H7 (cell line): ENCODE measurements around the gene THSD4. TPM values are rescaled to one million over a fixed set of nuclear protein-coding genes. Genes with fewer than 3 reads are reported as not detected.

Source experiments
- DNase-seq: peaks from one replicate; pipeline ENCODE4 v3.0.0; 2012
- H3K27me3 ChIP-seq: 2 replicates; pipeline ENCODE4 v1.6.0; 2011; ENCODE audit warnings: mild to moderate bottlenecking, low read length; ENCODE audit not compliant: control insufficient read depth, insufficient read depth
- H3K36me3 ChIP-seq: replicated peaks from 2 replicates; pipeline ENCODE4 v1.5.1; 2011; ENCODE audit warnings: low read length; ENCODE audit not compliant: control insufficient read depth, insufficient read depth
- H3K4me3 ChIP-seq: 2 replicates; pipeline ENCODE4 v1.5.1; 2011; ENCODE audit warnings: low read depth, mild to moderate bottlenecking, control low read depth, low read length, moderate library complexity; ENCODE audit not compliant: insufficient read depth
- total RNA-seq: library from RNA; depleted of rRNA; stranded (reverse); fragments of >200 nt; shearing (Covaris generic); gene quantifications from 2 replicates; pipeline ENCODE4 v1.2.3, GENCODE V29; 2014

The THSD4 gene
- total RNA-seq, 1 experiment from 2014 or later = 3.9 TPM

- peak; percentile 24 for DNase-seq
- no peaks in the 10 kb centered on the region for H3K27me3 ChIP-seq
- H3K36me3 ChIP-seq = no peaks in the 10 kb centered on the region
These were observed 325.3 kb downstream of the THSD4 start for GRCh38 chr15:71440489-71441110.

GRCh38 chr15:71443538-71443937 lies 328.3 kb downstream of the THSD4 start:
- DNase-seq = peak; percentile 42
- Histone ChIP-seq H3K27me3 (no peaks in the 10 kb centered on the region), H3K4me3 (no peak overlapping the region), H3K36me3 (no peaks in the 10 kb centered on the region)

More at GRCh38 chr15:71440489-71441110, 325.3 kb downstream of the THSD4 start:
- H3K4me3 ChIP-seq = no peak overlapping the region

GRCh38 chr15:71444032-71444810 lies 328.9 kb downstream of the THSD4 start:
- no peak for DNase-seq
- no peak overlapping the region for H3K4me3 ChIP-seq
- H3K27me3 ChIP-seq = no peaks in the 10 kb centered on the region
- no peaks in the 10 kb centered on the region for H3K36me3 ChIP-seq

GRCh38 chr15:71444866-71445590 lies 329.8 kb downstream of the THSD4 start:
- DNase-seq = no peak
- H3K27me3 ChIP-seq = no peaks in the 10 kb centered on the region
- no peak overlapping the region for H3K4me3 ChIP-seq
- no peaks in the 10 kb centered on the region for H3K36me3 ChIP-seq

GRCh38 chr15:71447328-71448250 lies 332.3 kb downstream of the THSD4 start:
- Histone ChIP-seq H3K36me3 (no peaks in the 10 kb centered on the region), H3K4me3 (no peak overlapping the region), H3K27me3 (no peaks in the 10 kb centered on the region)
- DNase-seq = no peak

GRCh38 chr15:71448688-71449114 lies 333.4 kb downstream of the THSD4 start:
- H3K36me3 ChIP-seq = no peaks in the 10 kb centered on the region
- DNase-seq = peak; percentile 43

GRCh38 chr15:71449363-71449762 lies 334.1 kb downstream of the THSD4 start:
- no peaks in the 10 kb centered on the region for H3K36me3 ChIP-seq
- DNase-seq = no peak
- H3K27me3 ChIP-seq = no peaks in the 10 kb centered on the region
- no peak overlapping the region for H3K4me3 ChIP-seq

More at GRCh38 chr15:71448688-71449114, 333.4 kb downstream of the THSD4 start:
- H3K4me3 ChIP-seq = no peak overlapping the region
- H3K27me3 ChIP-seq = no peaks in the 10 kb centered on the region

GRCh38 chr15:71449956-71450355 lies 334.7 kb downstream of the THSD4 start:
- H3K27me3 ChIP-seq = no peaks in the 10 kb centered on the region
- no peak overlapping the region for H3K4me3 ChIP-seq
- no peaks in the 10 kb centered on the region for H3K36me3 ChIP-seq
- no peak for DNase-seq

- H3K4me3 ChIP-seq = no peak overlapping the region
- no peaks in the 10 kb centered on the region for H3K36me3 ChIP-seq
- H3K27me3 ChIP-seq = no peaks in the 10 kb centered on the region
- no peak for DNase-seq
These were observed 335.9 kb downstream of the THSD4 start for GRCh38 chr15:71451130-71451529.

- no peak for DNase-seq
- no peaks in the 10 kb centered on the region for H3K27me3 ChIP-seq
- no peaks in the 10 kb centered on the region for H3K36me3 ChIP-seq
- H3K4me3 ChIP-seq = no peak overlapping the region
These were observed 337.6 kb downstream of the THSD4 start for GRCh38 chr15:71452893-71453292.

GRCh38 chr15:71454462-71454996 lies 339.3 kb downstream of the THSD4 start:
- no peak for DNase-seq
- no peaks in the 10 kb centered on the region for H3K27me3 ChIP-seq
- H3K36me3 ChIP-seq = no peaks in the 10 kb centered on the region
- H3K4me3 ChIP-seq = no peak overlapping the region

- no peak for DNase-seq
- Histone ChIP-seq H3K36me3 (no peaks in the 10 kb centered on the region), H3K4me3 (no peak overlapping the region), H3K27me3 (no peaks in the 10 kb centered on the region)
These were observed 339.8 kb downstream of the THSD4 start for GRCh38 chr15:71455107-71455506.

GRCh38 chr15:71455878-71456277 lies 340.6 kb downstream of the THSD4 start:
- H3K27me3 ChIP-seq = no peaks in the 10 kb centered on the region
- no peaks in the 10 kb centered on the region for H3K36me3 ChIP-seq
- DNase-seq = no peak
- no peak overlapping the region for H3K4me3 ChIP-seq

- Histone ChIP-seq H3K4me3 (no peak overlapping the region), H3K27me3 (no peaks in the 10 kb centered on the region), H3K36me3 (no peaks in the 10 kb centered on the region)
- no peak for DNase-seq
These were observed 341.1 kb downstream of the THSD4 start for GRCh38 chr15:71456362-71456761.
